ENCODE results near the gene NPY1R. TPM values are rescaled to one million over a fixed set of nuclear protein-coding genes. Genes with fewer than 3 reads are reported as not detected.

NPY1R gene
- total and polyA plus RNA-seq, 3 donors from 2014 or later, result 2.4 to 5.9 (median 2.8) TPM

GRCh38 chr4:163367651-163368050, 35.3 kb upstream of the NPY1R start:
- no peaks in the 10 kb centered on the region for H3K27me3 ChIP-seq
- intact Hi-C loops (cut with DNase I; ENCODE audit: low total_unique reads), result no loop called here
- TF ChIP-seq POLR2A (IDR thresholded peaks at IDR 0.05), result no peak
- TF ChIP-seq, protein P1, sequence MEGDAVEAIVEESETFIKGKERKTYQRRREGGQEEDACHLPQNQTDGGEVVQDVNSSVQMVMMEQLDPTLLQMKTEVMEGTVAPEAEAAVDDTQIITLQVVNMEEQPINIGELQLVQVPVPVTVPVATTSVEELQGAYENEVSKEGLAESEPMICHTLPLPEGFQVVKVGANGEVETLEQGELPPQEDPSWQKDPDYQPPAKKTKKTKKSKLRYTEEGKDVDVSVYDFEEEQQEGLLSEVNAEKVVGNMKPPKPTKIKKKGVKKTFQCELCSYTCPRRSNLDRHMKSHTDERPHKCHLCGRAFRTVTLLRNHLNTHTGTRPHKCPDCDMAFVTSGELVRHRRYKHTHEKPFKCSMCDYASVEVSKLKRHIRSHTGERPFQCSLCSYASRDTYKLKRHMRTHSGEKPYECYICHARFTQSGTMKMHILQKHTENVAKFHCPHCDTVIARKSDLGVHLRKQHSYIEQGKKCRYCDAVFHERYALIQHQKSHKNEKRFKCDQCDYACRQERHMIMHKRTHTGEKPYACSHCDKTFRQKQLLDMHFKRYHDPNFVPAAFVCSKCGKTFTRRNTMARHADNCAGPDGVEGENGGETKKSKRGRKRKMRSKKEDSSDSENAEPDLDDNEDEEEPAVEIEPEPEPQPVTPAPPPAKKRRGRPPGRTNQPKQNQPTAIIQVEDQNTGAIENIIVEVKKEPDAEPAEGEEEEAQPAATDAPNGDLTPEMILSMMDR (IDR thresholded peaks at IDR 0.05), result no peak
- no peaks in the 10 kb centered on the region for H3K9me3 ChIP-seq
- no peaks in the 10 kb centered on the region for H3K36me3 ChIP-seq (ENCODE audit: low read depth, missing control alignments)
- DNase-seq, result no peak
- no peak overlapping the region for H3K4me3 ChIP-seq
- WGBS, 2 donors, result 74 to 76% methylated on average over 3 of the region's 3 CpGs
- no peaks in the 10 kb centered on the region for H3K4me1 ChIP-seq
- H3K27ac ChIP-seq, result no peak overlapping the region

GRCh38 chr4:163356104-163356503, 23.7 kb upstream of the NPY1R start:
- 92 to 95% methylated on average over 1 of the region's 1 CpG for WGBS, 2 donors
- Histone ChIP-seq H3K4me1 (no peaks in the 10 kb centered on the region), H3K36me3 (ENCODE audit: low read depth, missing control alignments) (no peaks in the 10 kb centered on the region), H3K27me3 (no peaks in the 10 kb centered on the region), H3K27ac (no peak overlapping the region), H3K9me3 (no peaks in the 10 kb centered on the region), H3K4me3 (no peak overlapping the region)
- DNase-seq, result no peak
- intact Hi-C loops (cut with DNase I; ENCODE audit: low total_unique reads), result no loop called here
- no peak for TF ChIP-seq POLR2A (IDR thresholded peaks at IDR 0.05)
- TF ChIP-seq, protein P1 (IDR thresholded peaks at IDR 0.05), result no peak

GRCh38 chr4:163353054-163353453, 20.7 kb upstream of the NPY1R start:
- H3K4me1 ChIP-seq, result no peaks in the 10 kb centered on the region
- intact Hi-C loops (cut with DNase I; ENCODE audit: low total_unique reads), result no loop called here
- H3K27me3 ChIP-seq, result no peaks in the 10 kb centered on the region
- no peaks in the 10 kb centered on the region for H3K36me3 ChIP-seq (ENCODE audit: low read depth, missing control alignments)
- no peak overlapping the region for H3K27ac ChIP-seq
- DNase-seq, result no peak
- H3K4me3 ChIP-seq, result no peak overlapping the region
- 82 to 84% methylated on average over 3 of the region's 3 CpGs for WGBS, 2 donors
- TF ChIP-seq, protein P1 (IDR thresholded peaks at IDR 0.05), result no peak
- TF ChIP-seq POLR2A (IDR thresholded peaks at IDR 0.05), result no peak
- H3K9me3 ChIP-seq, result no peaks in the 10 kb centered on the region

DNA sequence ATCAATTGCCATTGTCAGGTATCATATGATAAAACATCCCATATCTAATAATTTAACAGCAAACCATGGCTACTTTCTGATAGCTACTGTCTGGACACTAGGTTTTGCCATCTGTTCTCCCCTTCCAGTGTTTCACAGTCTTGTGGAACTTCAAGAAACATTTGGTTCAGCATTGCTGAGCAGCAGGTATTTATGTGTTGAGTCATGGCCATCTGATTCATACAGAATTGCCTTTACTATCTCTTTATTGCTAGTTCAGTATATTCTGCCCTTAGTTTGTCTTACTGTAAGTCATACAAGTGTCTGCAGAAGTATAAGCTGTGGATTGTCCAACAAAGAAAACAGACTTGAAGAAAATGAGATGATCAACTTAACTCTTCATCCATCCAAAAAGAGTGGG, 18.3 kb upstream of the NPY1R start:
- H3K9me3 ChIP-seq, result no peaks in the 10 kb centered on the region
- H3K4me3 ChIP-seq, result no peak overlapping the region

More for the DNA sequence above, 18.3 kb upstream of the NPY1R start:
- intact Hi-C loops (cut with DNase I; ENCODE audit: low total_unique reads), result no loop called here
- Histone ChIP-seq H3K27me3 (no peaks in the 10 kb centered on the region), H3K27ac (no peak overlapping the region), H3K4me1 (no peaks in the 10 kb centered on the region), H3K36me3 (ENCODE audit: low read depth, missing control alignments) (no peaks in the 10 kb centered on the region)
- no peak for DNase-seq
- TF ChIP-seq, protein P1 (IDR thresholded peaks at IDR 0.05), result no peak
- no peak for TF ChIP-seq POLR2A (IDR thresholded peaks at IDR 0.05)

Measured in testis (tissue), 3 donors.